Right renal pelvis (tissue), 4 donors: ENCODE data around the gene TPCN1. TPM values are rescaled to one million over a fixed set of nuclear protein-coding genes. Genes with fewer than 3 reads are reported as not detected.

Experiments used
- DNase-seq, 4 donors: peaks; one replicate each; pipeline ENCODE4 v3.0.0-alpha.2; 2013; ENCODE audit warnings: low read depth in 4 of 4, low spot score in 3 of 4, missing footprints in 1 of 4
- polyA plus RNA-seq, 4 donors: library from polyadenylated mRNA; unstranded; fragments of 120-200 nt; gene quantifications; one replicate each; pipeline ENCODE4 v1.2.1, GENCODE V29; 2013; ENCODE audit not compliant: insufficient read length in 4 of 4

The TPCN1 gene
- polyA plus RNA-seq, 4 donors: 27.3 to 37.7 (median 35.4) TPM

DNA sequence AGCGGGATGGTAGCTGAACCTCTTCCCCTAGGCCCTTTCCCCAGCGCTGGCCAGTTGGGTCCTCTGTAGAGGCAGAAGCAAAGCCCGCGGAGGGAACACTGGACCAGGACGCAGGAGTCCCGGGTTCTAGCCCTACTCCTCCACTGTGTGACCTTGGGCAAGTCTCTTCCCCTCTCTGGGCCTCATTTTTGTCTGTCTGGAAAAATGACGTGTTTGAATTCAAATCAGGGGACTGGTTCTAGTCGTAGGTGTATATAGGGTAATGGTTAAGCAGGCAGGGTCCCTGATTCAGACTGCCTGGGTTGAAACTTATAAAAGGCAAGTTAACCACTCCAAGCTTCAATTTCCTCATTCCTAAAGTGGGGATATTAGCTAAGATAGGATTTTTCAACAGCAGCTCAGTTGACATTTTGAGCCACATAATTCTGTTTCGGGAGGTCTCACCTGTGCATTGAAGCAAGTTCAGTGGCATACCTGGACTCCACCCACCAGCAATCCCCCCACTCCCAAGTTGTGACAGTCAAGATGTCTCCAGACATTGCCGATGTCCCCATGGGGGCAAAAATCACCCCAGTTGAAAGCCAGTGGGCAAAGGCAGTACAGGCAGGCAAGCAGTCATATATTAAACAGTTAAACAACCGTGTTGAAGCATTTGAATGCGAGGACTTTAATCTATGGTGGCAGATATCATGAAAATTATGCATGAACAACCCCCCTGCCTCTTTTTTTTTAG is 899 bp downstream of the TPCN1 start:
- DNase-seq: no peak

DNA sequence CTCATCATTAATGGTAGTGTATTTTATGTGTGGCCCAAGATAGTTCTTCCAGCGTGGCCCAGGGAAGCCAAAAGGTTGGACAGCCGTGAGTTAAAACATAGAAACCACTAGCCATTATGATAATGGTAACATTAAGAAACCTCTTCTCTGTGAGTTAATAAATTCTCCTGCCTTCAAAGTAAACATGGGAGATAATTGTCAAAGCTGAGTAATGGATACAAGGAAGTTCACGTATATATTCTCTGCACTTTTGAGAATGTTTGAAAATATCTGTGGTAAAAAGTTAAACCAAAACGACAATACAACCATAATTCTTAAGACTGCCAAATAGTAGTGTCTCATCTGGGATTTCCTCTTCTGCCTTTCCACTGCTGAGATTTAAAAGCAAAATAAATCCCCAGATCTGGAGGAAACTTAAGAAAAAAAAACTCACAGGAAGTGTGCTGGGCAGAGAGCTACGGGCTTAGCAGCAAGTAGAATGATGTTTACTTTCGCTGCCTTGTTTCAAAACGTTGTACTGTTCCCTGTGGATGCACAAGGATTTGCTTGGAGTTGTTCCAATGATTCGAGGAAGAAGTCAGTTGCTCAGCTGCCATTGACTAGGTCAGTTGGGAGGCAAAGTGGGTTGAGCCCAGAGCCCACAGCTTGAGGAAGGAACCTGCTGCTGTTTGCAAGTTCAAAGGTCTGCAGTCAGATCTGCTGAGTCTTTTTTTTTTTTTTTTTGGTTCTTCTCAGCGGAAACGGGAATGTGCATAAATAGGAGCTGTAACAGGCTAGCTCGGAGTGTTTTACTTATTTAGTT is 1.7 kb downstream of the TPCN1 start:
- peak in 1 of 4 donors; percentile 63 for DNase-seq

GRCh38 chr12:113224955-113225354 is 3.7 kb downstream of the TPCN1 start:
- no peak for DNase-seq

DNA sequence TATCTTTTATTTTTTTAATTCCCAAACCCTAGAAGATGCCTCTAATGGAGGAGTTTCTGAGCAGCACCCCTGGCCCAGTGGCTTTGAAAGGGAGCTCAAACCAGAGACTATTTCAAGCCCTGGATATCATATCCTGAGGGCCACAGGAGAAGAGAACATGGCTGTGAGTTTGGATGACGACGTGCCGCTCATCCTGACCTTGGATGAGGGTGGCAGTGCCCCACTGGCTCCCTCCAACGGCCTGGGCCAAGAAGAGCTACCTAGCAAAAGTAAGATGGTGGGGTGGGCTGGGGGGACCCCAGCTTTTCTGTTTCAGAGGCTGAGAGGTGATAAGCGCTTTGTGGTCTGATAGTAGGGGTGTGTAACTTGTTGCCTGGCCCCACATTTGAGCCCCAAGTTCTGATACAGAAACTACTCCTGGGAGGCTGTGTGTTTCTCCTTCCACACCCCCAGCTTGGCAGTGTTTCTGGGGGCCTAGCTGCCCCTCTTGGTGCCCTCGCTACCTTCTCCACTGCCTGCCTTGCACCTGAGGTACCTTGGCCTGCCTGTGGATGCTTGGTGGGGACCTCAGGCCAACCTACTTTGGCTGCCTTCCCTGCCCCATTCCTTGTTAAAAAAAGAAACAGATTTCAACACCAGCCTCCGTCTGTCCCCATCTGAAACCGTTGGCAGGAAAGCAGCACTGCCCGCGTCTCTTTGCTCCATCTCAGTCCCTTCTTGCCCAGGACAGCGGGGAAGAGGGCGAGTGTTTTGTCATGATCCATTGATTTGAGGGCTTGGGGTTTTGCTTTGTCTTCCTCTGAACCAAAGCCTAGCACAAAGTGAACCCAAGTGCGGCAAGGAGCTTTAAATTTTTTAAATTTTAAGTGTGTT is 5.7 kb downstream of the TPCN1 start:
- no peak for DNase-seq

DNA sequence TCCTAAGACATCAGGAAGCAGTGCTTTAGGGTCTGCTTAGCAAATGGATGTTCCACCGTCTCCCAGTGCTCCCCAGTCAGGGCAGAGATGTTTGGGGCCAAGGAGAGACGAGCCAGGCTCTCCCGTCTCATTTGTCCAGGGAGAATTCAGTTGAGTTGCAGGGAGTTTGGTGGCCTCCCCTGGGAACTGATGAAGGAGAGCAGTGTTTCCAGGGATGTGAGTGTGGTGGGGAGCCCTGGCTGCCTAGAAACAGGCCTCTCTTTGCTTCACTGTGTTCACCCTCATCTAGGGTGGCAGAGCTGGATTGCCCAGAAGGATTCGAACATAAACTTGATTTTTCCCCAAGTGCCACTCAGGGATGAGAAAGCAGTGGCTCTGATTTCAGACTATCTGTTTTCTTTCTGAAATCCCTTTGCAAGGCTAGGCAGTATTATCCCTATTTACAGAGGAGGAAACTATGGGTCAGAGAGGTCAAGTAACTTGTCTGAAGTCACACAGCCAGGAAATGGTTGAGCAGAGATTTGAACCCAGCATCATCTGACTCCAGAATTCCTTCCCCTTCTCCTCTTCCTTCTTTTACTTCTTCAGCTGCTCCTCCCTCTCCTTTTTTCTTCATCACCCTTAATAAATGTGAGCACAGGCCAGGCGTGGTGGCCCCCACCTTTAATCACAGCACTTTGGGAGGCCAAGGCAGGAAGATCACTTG is 6.6 kb downstream of the TPCN1 start:
- DNase-seq: no peak

DNA sequence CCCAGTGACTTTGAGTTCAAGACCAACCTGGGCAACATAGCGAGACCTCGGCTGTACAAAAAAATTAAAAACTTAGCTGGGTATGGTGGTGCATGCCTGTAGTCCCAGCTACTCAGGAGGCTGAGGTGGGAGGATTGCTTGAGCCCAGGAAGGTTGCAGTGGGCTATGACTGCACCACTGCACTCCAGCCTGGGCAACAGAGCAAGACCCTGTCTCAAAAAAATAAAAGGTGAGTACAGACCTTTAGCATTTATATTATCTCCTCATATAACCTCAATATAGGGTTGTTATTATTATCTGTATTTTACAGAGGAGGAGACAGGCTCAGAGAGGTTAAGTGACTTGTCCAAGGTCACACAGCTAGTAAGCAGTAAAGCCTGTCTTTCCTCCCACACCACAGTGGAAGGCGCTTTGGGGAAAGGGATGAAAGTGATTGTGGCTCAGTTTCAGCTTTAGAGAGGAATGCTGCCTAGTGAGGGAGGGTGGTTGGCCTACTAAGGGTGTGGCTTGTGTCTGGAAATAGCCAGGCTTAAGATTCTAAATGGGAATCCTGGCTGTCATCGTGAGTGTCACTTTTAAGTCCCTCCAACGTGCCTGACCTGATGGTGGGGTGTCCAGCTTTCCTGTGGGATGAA is 7.2 kb downstream of the TPCN1 start:
- no peak for DNase-seq

GRCh38 chr12:113230315-113231234 is 9.3 kb downstream of the TPCN1 start:
- DNase-seq: no peak

DNA sequence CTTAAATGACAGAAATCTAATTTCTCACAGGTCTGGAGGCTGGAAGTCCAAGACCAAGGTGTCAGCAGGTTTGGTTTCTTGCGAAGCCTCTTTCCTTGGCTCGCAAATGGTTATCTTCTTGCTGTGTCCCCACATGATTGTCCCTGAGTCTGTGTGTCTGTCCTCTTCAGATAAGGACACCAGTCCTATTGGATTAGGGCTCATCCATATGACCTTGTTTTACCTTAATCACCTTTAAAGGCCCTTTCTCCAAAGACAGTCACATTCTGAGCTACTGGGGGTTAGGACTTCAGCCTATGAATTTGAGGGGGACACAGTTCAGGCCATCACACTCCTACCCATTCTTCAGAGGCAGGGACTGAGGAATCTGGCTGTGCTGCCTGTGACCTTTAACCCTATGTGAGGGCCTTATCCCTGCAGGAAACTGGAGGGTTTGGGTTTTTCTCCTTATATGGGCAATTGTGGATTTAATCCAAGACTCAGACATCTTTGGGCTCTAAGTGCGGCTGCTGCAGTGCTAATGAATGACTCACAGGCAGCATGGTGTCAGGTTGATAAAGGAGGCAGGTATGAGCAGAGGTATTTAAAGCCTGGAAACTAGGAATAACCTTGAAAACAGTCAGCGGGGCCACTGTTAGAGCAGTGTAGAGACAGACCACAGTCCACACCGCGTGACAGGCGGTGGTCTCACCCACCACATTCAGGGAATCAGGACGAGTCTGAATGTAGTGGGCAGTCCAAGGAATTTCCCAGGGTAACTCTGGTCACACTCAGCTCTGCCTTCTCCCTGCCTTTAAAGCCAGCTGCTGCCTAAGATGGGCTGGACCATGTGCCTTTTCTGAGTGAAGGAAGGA is 10.2 kb downstream of the TPCN1 start:
- DNase-seq: no peak

- DNase-seq: no peak
These were observed 11.0 kb downstream of the TPCN1 start for GRCh38 chr12:113232089-113232839.

DNA sequence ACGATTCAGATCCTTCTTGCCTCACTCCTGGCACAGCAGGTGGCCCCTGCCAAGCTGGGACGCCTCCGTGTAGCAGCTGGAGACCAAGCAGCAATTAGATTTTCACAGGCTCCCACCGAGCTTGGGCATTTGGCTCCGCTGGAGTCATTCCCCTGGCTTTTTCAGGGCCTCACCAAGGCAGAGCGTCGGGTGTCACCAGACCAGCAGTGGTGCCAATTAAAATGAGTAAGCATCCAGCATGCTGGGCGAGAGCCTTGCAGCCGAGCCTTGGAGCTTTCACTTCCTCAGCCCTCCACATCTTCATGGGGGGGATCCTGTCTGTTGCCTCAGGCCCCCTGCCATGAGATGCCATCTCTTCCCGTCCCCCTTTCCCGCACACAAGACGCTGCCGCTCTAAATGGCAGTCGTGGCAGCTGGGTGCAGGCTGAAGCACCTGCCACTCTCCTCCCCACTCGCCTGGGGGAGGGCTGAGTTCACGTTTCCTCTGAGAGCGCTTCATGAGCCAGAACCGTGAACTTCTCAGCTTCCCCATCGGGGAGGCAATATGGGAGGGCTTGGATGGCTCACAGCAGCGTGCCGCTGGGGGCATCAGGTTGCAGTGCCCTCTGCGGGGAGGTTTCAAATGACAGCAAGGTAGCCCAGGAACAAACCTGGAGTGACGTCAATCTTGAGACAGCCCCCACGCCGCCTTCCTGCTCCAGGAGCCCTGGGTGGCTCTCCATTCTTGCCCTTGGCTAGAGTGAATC is 11.7 kb downstream of the TPCN1 start:
- DNase-seq: peak in 3 of 4 donors; percentile 57 to 82 (median 80)

- DNase-seq: no peak
These were observed 12.7 kb downstream of the TPCN1 start for GRCh38 chr12:113233967-113234366.

DNA sequence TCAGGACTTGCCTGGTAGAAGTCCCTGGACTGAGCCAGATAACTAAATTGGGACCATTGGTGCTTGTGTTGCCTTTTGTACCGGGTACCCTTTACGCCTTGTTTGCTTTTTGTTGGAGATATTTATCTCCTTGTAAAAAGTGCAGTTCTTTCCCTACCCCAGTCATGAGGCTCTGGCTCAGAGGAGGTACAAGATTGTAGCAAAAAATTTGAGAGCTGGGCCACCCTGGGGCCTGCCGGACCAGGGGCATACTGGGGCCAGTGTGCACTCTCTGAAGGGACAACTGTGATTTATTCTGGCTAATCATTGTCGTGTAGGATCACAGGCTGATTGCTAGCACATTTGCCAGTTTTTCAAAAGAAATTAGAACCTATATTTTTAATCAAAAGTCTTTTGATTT is 13.2 kb downstream of the TPCN1 start:
- no peak for DNase-seq

GRCh38 chr12:113235976-113236375 is 14.7 kb downstream of the TPCN1 start:
- DNase-seq: no peak

- DNase-seq: no peak
These were observed 15.5 kb downstream of the TPCN1 start for GRCh38 chr12:113236539-113237399.

- DNase-seq: no peak
These were observed 16.5 kb downstream of the TPCN1 start for GRCh38 chr12:113237748-113238147.

DNA sequence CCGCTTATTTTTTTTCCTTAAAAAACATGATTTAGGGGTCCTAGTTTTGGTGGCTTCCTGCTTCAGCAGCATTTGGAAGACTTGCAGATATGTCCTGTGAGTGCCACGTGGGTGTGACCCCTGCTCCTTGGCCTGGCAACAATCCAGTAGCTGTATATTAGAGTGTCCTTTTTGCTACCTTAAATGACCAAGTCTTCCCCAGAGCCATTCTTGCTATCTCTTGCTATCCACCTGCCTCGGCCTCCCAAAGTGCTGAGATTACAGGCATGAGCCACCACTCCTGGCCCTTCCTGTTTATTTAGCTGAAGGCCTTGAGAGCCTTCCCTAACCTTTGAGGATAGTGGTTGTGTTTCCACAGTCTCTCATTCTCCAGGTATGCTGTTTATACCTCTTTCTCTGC is 17.0 kb downstream of the TPCN1 start:
- no peak for DNase-seq
